Activated CD8-positive, alpha-beta memory T cell treated with anti-CD3 and anti-CD28 coated beads, Interleukin-2, amount 10 ng/mL, durations not matched to agents 7 days and 5 days (primary cell): ENCODE results near the gene NTF4. TPM values are rescaled to one million over a fixed set of nuclear protein-coding genes. Genes with fewer than 3 reads are reported as not detected.

ENCODE experiments used
- ATAC-seq: fragments of 150-1000 bp; cut with Tn5 transposase; one replicate; pipeline ENCODE4 v1.10.0; 2021; ENCODE audit warnings: moderate library complexity
- CTCF ChIA-PET: fragments of 350-600 bp; sonication (Branson Sonifier 250); formaldehyde crosslinking; loops from one replicate; lab custom pipeline; 2021; ENCODE audit warnings: antibody characterized with exemption; lab: Charles Lee
- DNase-seq: peaks from one replicate; pipeline ENCODE4 v3.0.0-alpha.2; 2020
- H3K27ac Mint-ChIP-seq: one replicate; pipeline ENCODE4 v1.8.0; 2021; ENCODE audit warnings: mild to moderate bottlenecking, mixed read lengths
- H3K27me3 Mint-ChIP-seq: one replicate; pipeline ENCODE4 v1.8.0; 2021; ENCODE audit warnings: mixed read lengths
- H3K36me3 Mint-ChIP-seq: one replicate; pipeline ENCODE4 v1.8.0; 2021; ENCODE audit warnings: mild to moderate bottlenecking, mixed read lengths
- H3K4me1 Mint-ChIP-seq: one replicate; pipeline ENCODE4 v1.8.0; 2021; ENCODE audit warnings: mixed read lengths
- H3K4me3 Mint-ChIP-seq: one replicate; pipeline ENCODE4 v1.8.0; 2021; ENCODE audit warnings: mild to moderate bottlenecking, moderate library complexity, mixed read lengths
- H3K9me3 Mint-ChIP-seq: one replicate; pipeline ENCODE4 v1.8.0; 2022; ENCODE audit warnings: low read depth, mixed read lengths
- total RNA-seq, 2 experiments: library from RNA; stranded (reverse); gene quantifications; one replicate each; pipeline ENCODE4 v1.2.3, GENCODE V29; 2021

The NTF4 gene
- not detected for total RNA-seq

DNA sequence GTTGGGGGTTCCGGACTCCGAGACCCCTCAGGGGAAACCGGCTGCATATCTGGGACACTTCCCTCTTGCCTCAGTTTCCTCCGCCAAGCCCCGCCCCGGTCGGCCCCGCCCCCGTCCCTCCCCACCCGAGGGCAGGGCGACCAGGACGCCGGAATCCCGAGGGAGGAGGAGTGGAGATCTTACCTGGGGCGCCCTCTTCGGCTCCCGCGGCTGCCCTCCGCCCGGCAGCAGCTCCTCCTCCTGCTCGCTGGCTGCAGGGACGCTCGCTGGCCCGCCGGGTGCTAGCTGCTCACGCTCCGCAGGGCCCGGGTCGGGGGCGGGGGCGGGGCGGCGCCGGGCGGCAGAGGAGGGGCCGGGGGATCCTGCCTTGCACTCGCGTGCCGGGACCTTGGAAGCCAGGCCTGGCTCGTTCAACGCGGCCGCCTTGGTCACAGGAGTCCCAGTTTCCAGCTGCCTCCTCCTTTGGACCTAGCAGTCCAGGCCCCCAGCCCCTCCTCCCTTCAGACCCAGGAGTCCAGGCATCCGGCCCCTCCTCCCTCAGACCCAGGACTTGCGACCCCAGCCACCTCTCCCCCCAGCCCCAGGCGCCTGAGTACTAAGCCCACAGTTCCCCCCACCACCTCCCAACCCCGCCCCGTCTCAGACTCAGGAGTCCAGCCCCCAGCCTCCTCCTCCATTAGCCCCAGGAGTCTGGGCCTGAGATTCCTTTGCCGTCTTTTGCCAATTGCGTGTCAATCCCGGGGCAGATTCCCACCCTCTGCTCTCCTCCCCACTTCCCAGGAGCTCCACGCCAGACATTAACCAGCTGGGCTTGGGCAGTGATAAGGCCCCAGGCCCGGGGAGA is at the start of gene NTF4:
NTF4 (minus strand) TSS at position 51 of the 844 bp plus-strand sequence. CDS start 2,821 bp downstream, outside the sequence.
- CTCF ChIA-PET, result interaction anchor here (0.8 kb wide), 1 partner anchor 9 kb away, joined by 4 read pairs; no protein-coding TSS in a partner anchor
- H3K9me3 Mint-ChIP-seq, result peaks cover 3% of the 10 kb centered on the region
- DNase-seq (no peak), ATAC-seq (no peak)
- no peak within 1 kb of the TSS for H3K4me3 Mint-ChIP-seq
- peaks cover 72% of the 10 kb centered on the region for H3K27me3 Mint-ChIP-seq
- no peak within 1 kb of the TSS for H3K27ac Mint-ChIP-seq
- H3K36me3 Mint-ChIP-seq, result no peaks in the 10 kb centered on the region
- H3K4me1 Mint-ChIP-seq, result peaks cover 2% of the 10 kb centered on the region

DNA sequence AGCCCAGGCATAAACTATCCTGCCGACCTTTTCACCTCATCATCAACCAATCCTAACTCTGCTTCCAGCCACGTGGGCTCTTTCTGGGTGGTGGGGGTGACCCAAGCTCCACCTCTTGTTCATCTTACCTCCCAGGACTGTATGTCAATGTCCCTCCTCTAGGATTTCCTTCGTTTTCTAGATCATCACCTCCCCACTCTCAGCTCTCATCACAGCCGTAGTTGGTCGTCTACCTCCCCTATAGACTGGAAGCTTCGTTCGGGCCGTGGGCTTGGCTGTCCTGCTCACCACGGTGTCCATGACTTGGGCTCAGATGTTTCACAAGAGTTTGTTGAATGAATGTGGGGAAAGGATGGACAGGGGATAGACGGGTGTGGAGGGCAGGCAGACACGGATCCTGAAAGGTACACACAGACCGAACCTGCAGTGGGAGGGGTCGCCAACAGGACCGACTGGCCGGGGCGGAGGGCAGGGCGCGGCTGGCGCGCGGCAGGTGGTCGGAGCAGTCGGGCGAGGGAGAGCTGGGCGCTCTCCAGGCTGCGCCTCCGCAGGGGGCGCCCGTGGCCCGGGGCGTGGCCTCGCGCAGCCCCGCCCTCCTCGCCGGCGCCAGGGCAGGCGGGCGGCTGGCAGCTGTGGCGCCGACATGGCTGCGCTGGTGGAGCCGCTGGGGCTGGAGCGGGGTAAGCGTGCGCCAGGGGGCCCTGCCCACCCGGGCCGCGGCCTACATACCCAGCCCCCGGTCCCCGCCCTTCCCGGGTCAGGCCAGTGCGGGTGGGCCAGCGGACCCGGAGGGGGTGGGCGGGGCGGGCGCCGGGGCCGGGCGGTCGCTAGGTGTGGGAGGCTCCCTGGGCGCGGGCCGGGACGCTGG is 49.4 kb upstream of the NTF4 start, which contains the start of gene LIN7B:
LIN7B (plus strand) TSS at position 609 of the 868 bp plus-strand sequence; CDS start at position 644, 35 bp downstream.
- peak within 1 kb of the TSS; percentile 54 for H3K27ac Mint-ChIP-seq
- H3K4me3 Mint-ChIP-seq, result peak within 1 kb of the TSS; percentile 78
- ATAC-seq (peak; percentile 76), DNase-seq (peak; percentile 75)
- H3K9me3 Mint-ChIP-seq, result no peaks in the 10 kb centered on the region
- CTCF ChIA-PET, result interaction anchor here (0.6 to 6.9 kb wide), 27 partner anchors 8 to 1591 kb away, joined by 3 to 63 read pairs (median 5); partner anchors contain the start of genes BAX and RUVBL2
- peaks cover under 1% of the 10 kb centered on the region for H3K36me3 Mint-ChIP-seq
- no peaks in the 10 kb centered on the region for H3K27me3 Mint-ChIP-seq
- peaks cover 23% of the 10 kb centered on the region for H3K4me1 Mint-ChIP-seq

DNA sequence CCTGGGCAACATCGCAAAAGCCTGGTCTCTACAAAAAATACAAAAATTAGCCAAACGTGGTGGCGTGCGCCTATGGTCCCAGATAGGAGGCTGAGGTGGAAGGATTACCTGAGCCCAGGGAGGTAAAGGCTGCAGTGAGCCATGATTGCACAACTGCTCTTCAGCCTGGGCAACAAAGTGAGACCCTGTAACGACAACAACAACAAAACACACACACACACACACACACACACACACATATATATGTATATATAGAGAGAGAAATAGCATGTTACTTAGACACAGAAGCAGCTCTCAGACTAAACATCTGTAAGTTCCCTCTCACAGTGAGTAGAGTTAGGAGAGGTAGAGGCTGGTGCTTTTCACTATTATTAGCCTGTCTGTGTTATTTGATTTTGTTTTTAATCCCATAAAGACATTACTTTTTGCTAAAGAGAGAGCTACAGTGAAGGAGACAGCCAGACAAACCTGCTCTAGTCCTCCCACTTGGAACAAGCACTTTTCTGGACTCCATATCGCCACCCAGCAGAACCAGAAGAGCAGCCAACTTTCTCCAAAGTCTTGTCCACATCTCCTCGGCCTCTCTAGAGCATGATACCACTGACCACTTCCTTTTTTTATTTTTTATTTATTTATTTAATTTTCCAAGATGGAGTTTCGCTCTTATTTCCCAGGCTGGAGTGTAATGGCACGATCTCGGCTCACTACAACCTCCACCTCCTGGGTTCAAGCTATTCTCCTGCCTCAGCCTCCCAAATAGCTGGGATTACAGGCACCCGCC is 46.8 kb upstream of the NTF4 start:
- peaks cover 19% of the 10 kb centered on the region for H3K36me3 Mint-ChIP-seq
- peaks cover 9% of the 10 kb centered on the region for H3K4me1 Mint-ChIP-seq
- H3K27ac Mint-ChIP-seq, result no peak overlapping the region
- ATAC-seq, result no peak
- H3K27me3 Mint-ChIP-seq, result no peaks in the 10 kb centered on the region
- no peak for DNase-seq
- H3K9me3 Mint-ChIP-seq, result no peaks in the 10 kb centered on the region
- CTCF ChIA-PET, result interaction anchor here (4.2 kb wide), 1 partner anchor 14 kb away, joined by 27 read pairs; no protein-coding TSS in a partner anchor
- H3K4me3 Mint-ChIP-seq, result no peak overlapping the region

DNA sequence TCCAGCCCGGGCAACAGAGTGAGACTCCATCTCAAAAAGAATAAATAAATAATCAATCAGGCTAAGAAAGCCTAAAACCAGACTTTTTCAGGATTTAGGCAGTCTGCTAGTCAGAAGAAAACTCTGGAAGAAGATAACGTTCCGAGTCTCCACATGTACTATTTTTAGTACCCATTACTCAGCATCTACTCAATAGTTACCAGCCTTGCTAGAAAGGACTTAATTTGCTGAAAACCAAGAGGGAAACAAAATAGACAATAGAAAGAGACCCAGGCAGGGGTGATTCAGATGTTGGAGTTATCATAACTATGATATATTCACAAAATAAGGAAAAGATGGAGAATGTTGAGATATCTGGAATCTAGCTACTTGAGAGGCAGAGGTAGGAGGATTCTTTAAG is 45.9 kb upstream of the NTF4 start:
- Mint-ChIP-seq H3K27me3 (no peaks in the 10 kb centered on the region), H3K27ac (no peak overlapping the region), H3K36me3 (peaks cover 21% of the 10 kb centered on the region), H3K9me3 (no peaks in the 10 kb centered on the region), H3K4me1 (peaks cover 9% of the 10 kb centered on the region), H3K4me3 (no peak overlapping the region)
- ATAC-seq (no peak), DNase-seq (no peak)
- CTCF ChIA-PET, result interaction anchor here (4.2 kb wide), 1 partner anchor 13 kb away, joined by 27 read pairs; no protein-coding TSS in a partner anchor

DNA sequence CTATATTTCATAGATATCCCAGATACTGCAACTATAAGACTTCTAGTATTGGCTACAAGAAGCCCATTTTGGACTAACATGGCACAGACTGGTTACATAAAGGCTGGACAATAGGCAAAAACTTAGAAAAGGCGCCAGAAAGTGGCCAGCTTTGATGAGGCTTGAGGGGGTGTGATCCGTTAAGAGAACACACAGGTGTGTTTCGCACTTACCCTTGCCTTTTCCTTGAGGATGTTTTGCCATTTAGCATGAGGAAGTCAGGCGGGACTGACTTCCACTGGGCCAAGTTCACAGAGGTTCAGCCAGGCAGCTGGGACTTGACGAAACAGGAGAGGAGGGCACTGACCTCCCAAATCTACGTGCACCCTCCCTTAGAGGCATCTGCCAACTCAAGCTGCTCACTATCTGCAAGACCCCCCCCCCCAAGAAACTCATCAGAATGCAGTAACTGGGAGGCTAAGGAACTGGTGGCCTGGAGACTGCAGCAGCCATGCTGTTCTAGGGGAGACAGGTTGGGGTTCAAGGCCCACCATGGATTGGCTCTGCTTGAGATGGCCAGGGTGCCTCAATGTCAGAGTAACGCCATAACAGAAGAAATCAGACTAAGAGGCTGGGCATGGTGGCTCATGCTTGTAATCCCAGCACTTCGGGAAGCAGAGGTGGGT is 45.1 kb upstream of the NTF4 start:
- no peak for ATAC-seq
- H3K4me1 Mint-ChIP-seq, result peaks cover 5% of the 10 kb centered on the region
- H3K36me3 Mint-ChIP-seq, result peaks cover 27% of the 10 kb centered on the region
- no peak for DNase-seq
- no peaks in the 10 kb centered on the region for H3K9me3 Mint-ChIP-seq
- CTCF ChIA-PET, result interaction anchor here (1.3 to 4.2 kb wide), 2 partner anchors 12 to 19 kb away, joined by 5 to 27 read pairs; no protein-coding TSS in a partner anchor
- H3K27ac Mint-ChIP-seq, result no peak overlapping the region
- H3K27me3 Mint-ChIP-seq, result no peaks in the 10 kb centered on the region
- H3K4me3 Mint-ChIP-seq, result no peak overlapping the region

DNA sequence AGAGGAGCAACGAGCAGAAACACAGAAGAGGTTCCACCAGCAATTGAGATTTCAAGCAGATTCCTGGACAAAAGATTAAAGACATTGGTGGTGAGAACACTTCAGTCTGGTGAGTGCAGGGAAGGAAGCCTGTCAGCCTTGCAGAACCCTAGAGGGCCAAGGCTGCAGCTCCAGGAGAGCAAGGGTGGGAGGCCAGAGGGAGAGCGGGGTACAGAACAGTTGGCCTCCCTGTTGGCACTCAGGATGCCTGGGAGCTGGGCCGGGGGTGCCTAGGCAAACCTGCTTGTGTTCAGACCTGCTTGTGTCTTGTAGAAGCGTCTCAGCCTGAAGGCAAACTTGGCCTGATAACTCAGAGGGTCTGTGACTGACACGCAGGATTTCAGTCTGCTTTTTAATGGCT is 44.4 kb upstream of the NTF4 start:
- CTCF ChIA-PET, result interaction anchor here (1.3 to 4.2 kb wide), 3 partner anchors 11 to 26 kb away, joined by 4 to 27 read pairs (median 5); no protein-coding TSS in a partner anchor
- no peak overlapping the region for H3K4me3 Mint-ChIP-seq

GRCh38 chr19:49107625-49108459 is 43.2 kb upstream of the NTF4 start:
- H3K4me3 Mint-ChIP-seq, result no peak overlapping the region
- no peak overlapping the region for H3K27ac Mint-ChIP-seq
- no peaks in the 10 kb centered on the region for H3K4me1 Mint-ChIP-seq
- CTCF ChIA-PET, result interaction anchor here (1.4 to 4.2 kb wide), 2 partner anchors 10 to 27 kb away, joined by 4 to 27 read pairs; no protein-coding TSS in a partner anchor
- ATAC-seq (no peak), DNase-seq (no peak)
- no peaks in the 10 kb centered on the region for H3K27me3 Mint-ChIP-seq
- peaks cover 28% of the 10 kb centered on the region for H3K36me3 Mint-ChIP-seq
- no peaks in the 10 kb centered on the region for H3K9me3 Mint-ChIP-seq

More for the DNA sequence above, 44.4 kb upstream of the NTF4 start:
- Mint-ChIP-seq H3K9me3 (no peaks in the 10 kb centered on the region), H3K27ac (no peak overlapping the region), H3K4me1 (peaks cover 5% of the 10 kb centered on the region), H3K27me3 (no peaks in the 10 kb centered on the region), H3K36me3 (peaks cover 28% of the 10 kb centered on the region)
- ATAC-seq (no peak), DNase-seq (no peak)

DNA sequence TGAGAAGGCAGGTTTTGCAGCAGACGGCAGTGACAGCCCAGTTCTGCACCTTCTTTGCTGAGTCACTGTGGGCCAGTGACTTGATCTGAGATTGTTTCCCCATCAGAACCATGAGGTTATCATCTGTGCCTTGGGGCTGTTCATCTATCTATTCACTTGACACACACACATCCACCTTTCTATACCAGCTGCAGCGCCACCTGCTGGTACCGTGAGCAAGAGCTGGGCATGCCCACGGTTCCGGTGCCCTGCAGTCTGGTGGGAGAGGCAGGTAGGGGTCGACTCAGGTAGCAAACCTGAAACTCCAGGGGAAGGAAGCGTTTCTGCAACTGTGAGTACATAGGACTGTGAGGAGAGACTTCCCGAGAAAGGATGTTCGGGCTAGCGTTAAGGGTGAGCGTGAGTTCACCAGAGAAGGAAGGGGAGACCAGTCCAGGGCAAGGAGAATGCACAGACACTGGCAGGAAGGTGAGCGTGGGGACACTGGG is 42.1 kb upstream of the NTF4 start:
- Mint-ChIP-seq H3K9me3 (no peaks in the 10 kb centered on the region), H3K27me3 (no peaks in the 10 kb centered on the region), H3K4me1 (no peaks in the 10 kb centered on the region), H3K27ac (no peak overlapping the region), H3K4me3 (no peak overlapping the region), H3K36me3 (peaks cover 30% of the 10 kb centered on the region)
- CTCF ChIA-PET, result interaction anchor here (0.5 to 2.4 kb wide), 15 partner anchors 8 to 591 kb away, joined by 3 to 22 read pairs (median 4); partner anchors contain the start of gene LIN7B
- DNase-seq, result peak; percentile 69
- peak; percentile 74 for ATAC-seq

- CTCF ChIA-PET, result interaction anchor here (0.6 to 2.0 kb wide), 4 partner anchors 28 to 98 kb away, joined by 3 to 7 read pairs (median 4); no protein-coding TSS in a partner anchor
- Mint-ChIP-seq H3K36me3 (peaks cover 46% of the 10 kb centered on the region), H3K27ac (no peak overlapping the region), H3K4me3 (no peak overlapping the region), H3K27me3 (no peaks in the 10 kb centered on the region), H3K4me1 (no peaks in the 10 kb centered on the region), H3K9me3 (no peaks in the 10 kb centered on the region)
- DNase-seq, result no peak
- ATAC-seq, result no peak
Observed at GRCh38 chr19:49104229-49104864, 39.7 kb upstream of the NTF4 start.

DNA sequence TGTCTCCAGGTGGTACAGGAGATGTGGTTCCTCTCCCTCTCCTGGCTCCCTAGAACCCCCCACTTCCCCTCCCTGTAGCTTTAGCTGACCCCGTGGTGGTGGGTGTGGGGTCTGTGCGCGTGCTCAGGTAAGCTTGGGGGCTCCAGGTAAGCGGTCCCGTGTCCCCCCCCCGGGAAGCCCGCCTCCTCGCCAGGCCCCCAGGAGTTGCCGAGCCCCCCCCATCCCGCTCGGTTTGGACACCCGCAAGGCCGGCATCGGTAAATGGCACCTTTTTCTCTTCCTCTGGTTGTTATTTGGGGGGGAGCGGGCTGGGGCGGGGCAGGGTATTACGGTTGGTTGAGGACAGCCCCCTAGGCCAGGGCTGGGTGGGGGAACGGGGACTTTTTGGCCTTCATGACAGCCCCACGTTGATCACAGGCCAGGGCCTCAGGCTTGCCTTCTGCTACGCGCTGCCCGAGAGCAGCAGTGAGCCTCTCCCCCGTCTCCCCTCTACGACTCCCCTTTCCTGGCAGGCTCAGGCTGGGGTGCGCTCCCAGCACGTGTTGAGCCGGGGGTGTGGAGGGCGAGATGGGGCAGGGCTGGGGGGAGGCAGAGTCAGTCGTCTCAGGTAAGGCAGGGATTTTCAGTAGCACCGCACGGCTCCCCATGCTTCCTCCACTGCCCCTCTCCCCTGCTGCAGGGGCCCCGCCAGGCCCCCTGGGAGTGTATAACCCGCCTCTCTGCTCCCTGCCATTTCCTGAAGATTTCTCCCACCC is 38.9 kb upstream of the NTF4 start:
- Mint-ChIP-seq H3K36me3 (peaks cover 49% of the 10 kb centered on the region), H3K4me3 (no peak overlapping the region), H3K27ac (no peak overlapping the region), H3K4me1 (no peaks in the 10 kb centered on the region), H3K27me3 (no peaks in the 10 kb centered on the region), H3K9me3 (no peaks in the 10 kb centered on the region)
- ATAC-seq, result no peak
- DNase-seq, result no peak
- CTCF ChIA-PET, result no interaction called here
